ENCODE results near the gene WDR83. TPM values are rescaled to one million over a fixed set of nuclear protein-coding genes. Genes with fewer than 3 reads are reported as not detected.
A peak's percentile ranks its signal among the peaks of the same experiment; 100 is the strongest.

Gene WDR83
- total and polyA plus RNA-seq, 2 experiments from 2014 or later: 12.5 to 18.5 TPM

- H3K4me1 Mint-ChIP-seq: peaks cover 8% of the 10 kb centered on the region
- Histone ChIP-seq H3K79me2 (replicated peaks; ENCODE audit: insufficient read depth) (peaks cover 79% of the 10 kb centered on the region), H4K20me1 (replicated peaks; ENCODE audit: insufficient read depth) (peaks cover 33% of the 10 kb centered on the region), H2AFZ (no peak overlapping the region), H3F3A (replicated peaks; ENCODE audit: low read depth) (peaks cover 34% of the 10 kb centered on the region), H3K36me3 (ENCODE audit: insufficient read depth) (peaks cover 18% of the 10 kb centered on the region), H3K27me3 (ENCODE audit: insufficient read depth) (no peaks in the 10 kb centered on the region), H3K27ac (ENCODE audit: low read depth) (peak overlapping the region; percentile 96; the same call in 1 of the 2 replicates), H3K4me2 (peak overlapping the region; percentile 100), H3K4me1 (ENCODE audit: insufficient read depth) (peaks cover 9% of the 10 kb centered on the region; the same call in 1 of the 2 replicates), H3K9me2 (ENCODE audit: insufficient read depth) (no peaks in the 10 kb centered on the region), H3K4me3 (peak overlapping the region; percentile 80)
- peaks cover 27% of the 10 kb centered on the region for H3K27me3 Mint-ChIP-seq (ENCODE audit: insufficient read depth, low read depth, poor library complexity)
- no peak for TF ChIP-seq EZH2 (IDR thresholded peaks at IDR 0.05; ENCODE audit: low read depth, unreplicated experiment)
- no peak for TF ChIP-seq CREB1 (CRISPR knock-in tag; IDR thresholded peaks at IDR 0.05; ENCODE audit: low read depth)
- TF ChIP-seq ETS1 (IDR thresholded peaks at IDR 0.05): no peak
- no peak for TF ChIP-seq CTCF (conservative IDR thresholded peaks at IDR 0.05; ENCODE audit: low read depth in 2 of 2)
- TF ChIP-seq ZNF114 (CRISPR knock-in tag; IDR thresholded peaks at IDR 0.05): no peak
- TF ChIP-seq STAT1 (IDR thresholded peaks at IDR 0.05; ENCODE audit: unreplicated experiment): no peak
- TF ChIP-seq REST (IDR thresholded peaks at IDR 0.05; ENCODE audit: unreplicated experiment): no peak
- no peak for TF ChIP-seq JUNB (IDR thresholded peaks at IDR 0.05; ENCODE audit: unreplicated experiment)
- no peak for TF ChIP-seq NANOG (IDR thresholded peaks at IDR 0.05; ENCODE audit: borderline replicate concordance)
- H3K9me3 Mint-ChIP-seq: peaks cover 4% of the 10 kb centered on the region; the same call in 1 of the 3 replicates
- peak; percentile 3 for ATAC-seq
- DNase-seq (ENCODE audit: low spot score): peak; percentile 43
- H3K36me3 Mint-ChIP-seq (ENCODE audit: low read depth): peaks cover 48% of the 10 kb centered on the region
- H3K4me3 Mint-ChIP-seq: peak overlapping the region; percentile 91
- peak overlapping the region; percentile 90 for H3K27ac Mint-ChIP-seq
Measured at GRCh38 chr19:12720851-12721655, 54.4 kb downstream of the WDR83 start.
